Stomach (tissue), 19 donors: Measurements from ENCODE around the gene PSEN1. TPM values are rescaled to one million over a fixed set of nuclear protein-coding genes. Genes with fewer than 3 reads are reported as not detected.

Experiments used
- DNase-seq, 2 donors: peaks; one replicate each; pipeline versions ENCODE4 v3.0.0 to v3.0.0-alpha.2; 2013 to 2019
- H3K27ac ChIP-seq, 5 donors: fragments of 200-600 bp in 4 of 5; sonication (generic) in 4 of 5; one replicate each; pipeline ENCODE4 v1.5.1; 2013 to 2019; ENCODE audit warnings: mild to moderate bottlenecking in 1 of 5, moderate library complexity in 1 of 5
- H3K27me3 ChIP-seq, 3 donors: fragments of 200-600 bp; sonication (generic); one replicate each; pipeline ENCODE4 v1.5.1; 2017 to 2019; ENCODE audit warnings: mixed run types in 1 of 3
- H3K36me3 ChIP-seq, 4 donors: fragments of 200-600 bp; sonication (generic); 1 replicate in 3 of 4; 2 replicates in 1 of 4; pipeline ENCODE4 v1.5.1; 2016 to 2019
- H3K4me1 ChIP-seq, 4 donors: fragments of 200-600 bp; sonication (generic); one replicate each; pipeline ENCODE4 v1.5.1; 2016 to 2019
- H3K4me3 ChIP-seq, 4 donors: fragments of 200-600 bp; sonication (generic) in 3 of 4; one replicate each; pipeline ENCODE4 v1.5.1; 2016 to 2019; ENCODE audit warnings: mild to moderate bottlenecking in 1 of 4
- H3K9me3 ChIP-seq, 4 donors: fragments of 200-600 bp; sonication (generic); one replicate each; pipeline ENCODE4 v1.5.1; 2016 to 2019
- EP300 ChIP-seq: sonication (generic); formaldehyde crosslinking; IDR thresholded peaks from one replicate; pipeline ENCODE4 v1.6.1; 2017; ENCODE audit warnings: antibody characterized with exemption
- POLR2A ChIP-seq, 4 donors: fragments of 450-650 bp; IDR thresholded peaks; one replicate each; pipeline ENCODE4 v1.6.1; 2016; ENCODE audit warnings: antibody characterized with exemption in 4 of 4, control low read depth in 2 of 4, mild to moderate bottlenecking in 1 of 4, moderate library complexity in 1 of 4
- POLR2AphosphoS5 ChIP-seq, 3 donors: sonication (generic); formaldehyde crosslinking; IDR thresholded peaks; one replicate each; pipeline ENCODE4 v1.6.1; 2016; ENCODE audit warnings: antibody characterized with exemption in 3 of 3
- WGBS, 5 donors: extraction: QIAGEN DNeasy Blood & Tissue Kit in 3 of 5; methylation state at CpG; one replicate each; pipeline versions ENCODE4 v1.1.5 to v1.1.7; 2013 to 2018; 5-methylcytosine and 5-hydroxymethylcytosine counted together
- intact Hi-C: fragments of 100-400 bp; cut with DNase I; formaldehyde crosslinking; loops from one replicate; pipeline ENCODE4 v1.15.1; 2023; ENCODE audit warnings: low total_unique reads
- long read RNA-seq, 10 donors: transcript quantifications; one replicate each; lab custom pipeline, GENCODE V29; 2026
- polyA plus RNA-seq, 3 donors: library from polyadenylated mRNA; stranded (reverse); fragments of 200-250 nt; gene quantifications; one replicate each; pipeline ENCODE4 v1.2.3, GENCODE V29; 2013
- total RNA-seq, 5 donors: library from RNA; depleted of rRNA; stranded (reverse); fragments of >200 nt; gene quantifications; one replicate each; pipeline versions ENCODE4 v1.1.0 to v1.2.3, GENCODE V29; 2014 to 2016
- TF ChIP-seq, protein P1 (sequence below), 7 experiments: fragments of 450-650 bp in 4 of 7; fragments of 200-600 bp in 3 of 7; sonication (generic) in 3 of 7; IDR thresholded peaks; one replicate each; pipeline ENCODE4 v1.5.1; 2016 to 2019; ENCODE audit warnings: antibody characterized with exemption in 7 of 7, control low read depth in 2 of 7, mild to moderate bottlenecking in 1 of 7
- donor health status: healthy with polysubstance abuse.
- donor health status: Bipolar disorder and iron deficiency.
- donor health status: healthy.

Gene PSEN1
- total RNA-seq (10 to 100 TPM; 17.9 to 89.8 (median 36.4) TPM), polyA plus RNA-seq (10 to 100 TPM in 2 of 3 donors, 1 to 10 TPM in 1; 5.8 to 18.6 (median 11.8) TPM)
- long read RNA-seq, donor 1, full-length matches to known transcripts: 2 of 2 reads
- long read RNA-seq, donor 1, partial matches to known transcripts: 0 of 2 reads
- long read RNA-seq, donor 1, other reads (novel, unspliced or antisense): 0 of 2 reads
- long read RNA-seq, donor 2, full-length matches to known transcripts: 7 of 7 reads
- long read RNA-seq, donor 2, partial matches to known transcripts: 0 of 7 reads
- long read RNA-seq, donor 2, other reads (novel, unspliced or antisense): 0 of 7 reads
- long read RNA-seq, donor 3, full-length matches to known transcripts: 4 of 4 reads
- long read RNA-seq, donor 3, partial matches to known transcripts: 0 of 4 reads
- long read RNA-seq, donor 3, other reads (novel, unspliced or antisense): 0 of 4 reads
- long read RNA-seq, donor 4, full-length matches to known transcripts: 1 of 1 reads
- long read RNA-seq, donor 4, partial matches to known transcripts: 0 of 1 reads
- long read RNA-seq, donor 4, other reads (novel, unspliced or antisense): 0 of 1 reads
- long read RNA-seq, donor 5, transcript PSEN1-202 (12 exons, 2,776 nt): major isoform, 5 of 5 reads
- long read RNA-seq, donor 5, partial matches to known transcripts: 0 of 5 reads
- long read RNA-seq, donor 5, other reads (novel, unspliced or antisense): 0 of 5 reads
- long read RNA-seq, donor 6, full-length matches to known transcripts: 16 of 16 reads
- long read RNA-seq, donor 6, partial matches to known transcripts: 0 of 16 reads
- long read RNA-seq, donor 6, other reads (novel, unspliced or antisense): 0 of 16 reads
- long read RNA-seq, donor 7, full-length matches to known transcripts: 6 of 14 reads
- long read RNA-seq, donor 7, partial matches to known transcripts: 8 of 14 reads
- long read RNA-seq, donor 7, other reads (novel, unspliced or antisense): 0 of 14 reads
- long read RNA-seq, donor 8, partial matches to known transcripts: 5 of 9 reads
- long read RNA-seq, donor 8, other reads (novel, unspliced or antisense): 0 of 9 reads
- long read RNA-seq, donor 9, partial matches to known transcripts: 0 of 2 reads
- long read RNA-seq, donor 9, other reads (novel, unspliced or antisense): 0 of 2 reads
- long read RNA-seq, donor 10, full-length matches to known transcripts: 7 of 7 reads
- long read RNA-seq, donor 10, partial matches to known transcripts: 0 of 7 reads
- long read RNA-seq, donor 10, other reads (novel, unspliced or antisense): 0 of 7 reads

- 0 to 1% (median 0%) methylated on average over 43 to 71 of the region's 71 CpGs for WGBS, 5 donors
- peak; percentile 98 for DNase-seq
Measured at GRCh38 chr14:73136387-73137225, at the start of gene PSEN1. Gene PSEN1 (plus strand): TSS chr14:73136507. CDS start chr14:73148020, 11,513 bp downstream.

DNA sequence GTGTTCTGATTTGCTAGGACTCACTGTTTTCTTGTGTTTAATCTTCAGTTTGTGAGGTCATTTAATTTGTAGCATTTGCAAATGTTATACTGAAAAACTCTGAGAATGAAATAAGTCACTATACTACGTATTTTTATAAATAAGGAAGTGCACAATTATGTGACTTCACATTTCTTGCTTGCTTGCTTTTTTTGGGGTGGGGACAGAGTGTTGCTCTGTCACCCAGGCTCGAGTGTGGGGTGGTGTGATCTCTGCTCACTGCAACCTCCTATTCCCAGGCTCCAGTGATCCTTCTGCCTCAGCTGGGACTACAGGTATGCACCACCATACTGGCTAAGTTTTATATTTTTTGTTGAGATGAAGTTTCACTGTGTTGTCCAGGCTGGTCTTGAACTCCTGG, 45.3 kb upstream of the PSEN1 start:
- Histone ChIP-seq H3K36me3 (peaks cover 44 to 97% (median 89%) of the 10 kb centered on the region in 4 donors), H3K4me3 (no peak overlapping the region)
- TF ChIP-seq EP300 (no peak), POLR2AphosphoS5 (IDR thresholded peaks at IDR 0.05) (no peak), POLR2A (IDR thresholded peaks at IDR 0.05) (no peak)
- TF ChIP-seq, protein P1, sequence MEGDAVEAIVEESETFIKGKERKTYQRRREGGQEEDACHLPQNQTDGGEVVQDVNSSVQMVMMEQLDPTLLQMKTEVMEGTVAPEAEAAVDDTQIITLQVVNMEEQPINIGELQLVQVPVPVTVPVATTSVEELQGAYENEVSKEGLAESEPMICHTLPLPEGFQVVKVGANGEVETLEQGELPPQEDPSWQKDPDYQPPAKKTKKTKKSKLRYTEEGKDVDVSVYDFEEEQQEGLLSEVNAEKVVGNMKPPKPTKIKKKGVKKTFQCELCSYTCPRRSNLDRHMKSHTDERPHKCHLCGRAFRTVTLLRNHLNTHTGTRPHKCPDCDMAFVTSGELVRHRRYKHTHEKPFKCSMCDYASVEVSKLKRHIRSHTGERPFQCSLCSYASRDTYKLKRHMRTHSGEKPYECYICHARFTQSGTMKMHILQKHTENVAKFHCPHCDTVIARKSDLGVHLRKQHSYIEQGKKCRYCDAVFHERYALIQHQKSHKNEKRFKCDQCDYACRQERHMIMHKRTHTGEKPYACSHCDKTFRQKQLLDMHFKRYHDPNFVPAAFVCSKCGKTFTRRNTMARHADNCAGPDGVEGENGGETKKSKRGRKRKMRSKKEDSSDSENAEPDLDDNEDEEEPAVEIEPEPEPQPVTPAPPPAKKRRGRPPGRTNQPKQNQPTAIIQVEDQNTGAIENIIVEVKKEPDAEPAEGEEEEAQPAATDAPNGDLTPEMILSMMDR (IDR thresholded peaks at IDR 0.05): no peak

More at GRCh38 chr14:73136387-73137225, at the start of gene PSEN1:
- peaks cover 0 to 7% (median 3%) of the 10 kb centered on the region in 4 donors for H3K9me3 ChIP-seq
- peak within 1 kb of the TSS; percentile 93 to 99 (median 98) for H3K27ac ChIP-seq
- H3K4me1 ChIP-seq: peaks cover 10 to 42% (median 31%) of the 10 kb centered on the region in 4 donors
- TF ChIP-seq POLR2A (IDR thresholded peaks at IDR 0.05): peak in 2 of 4 donors; percentile 43 to 77
- TF ChIP-seq POLR2AphosphoS5 (IDR thresholded peaks at IDR 0.05): peak; percentile 89 to 97 (median 95)
- TF ChIP-seq, protein P1 (IDR thresholded peaks at IDR 0.05): no peak
- no peak for TF ChIP-seq EP300
- intact Hi-C loops: no loop called here
- H3K27me3 ChIP-seq: no peaks in the 10 kb centered on the region
- no peaks in the 10 kb centered on the region for H3K36me3 ChIP-seq
- H3K4me3 ChIP-seq: peak within 1 kb of the TSS; percentile 71 to 80 (median 76)

DNA sequence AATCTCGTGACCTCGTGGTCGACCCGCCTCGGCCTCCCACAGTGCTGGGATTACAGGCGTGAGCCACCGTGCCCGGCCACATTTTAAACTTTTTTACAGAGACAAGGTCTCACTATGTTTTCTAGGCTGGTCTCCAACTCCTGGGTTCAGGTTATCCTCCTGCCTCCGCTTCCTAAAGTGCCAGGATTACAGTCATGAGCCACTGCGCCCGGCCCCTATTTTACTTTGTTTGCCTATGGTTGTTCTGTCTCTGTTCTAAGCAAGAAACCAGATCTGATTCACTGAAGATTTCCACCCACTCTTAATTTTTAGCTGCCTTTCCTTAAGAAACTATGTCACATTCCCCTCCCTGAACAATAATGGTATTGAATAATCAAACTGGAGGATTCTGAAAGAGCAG, 38.9 kb upstream of the PSEN1 start:
- H3K27me3 ChIP-seq: no peaks in the 10 kb centered on the region
- H3K36me3 ChIP-seq: peaks cover 26 to 98% (median 93%) of the 10 kb centered on the region in 4 donors
- intact Hi-C loops: no loop called here
- no peak for DNase-seq
- no peak overlapping the region for H3K4me3 ChIP-seq
- TF ChIP-seq, protein P1 (IDR thresholded peaks at IDR 0.05): no peak
- TF ChIP-seq POLR2A (IDR thresholded peaks at IDR 0.05) (no peak), POLR2AphosphoS5 (IDR thresholded peaks at IDR 0.05) (no peak), EP300 (no peak)
- H3K27ac ChIP-seq: no peak overlapping the region
- no peaks in the 10 kb centered on the region for H3K9me3 ChIP-seq
- 92 to 99% (median 97%) methylated on average over 11 of the region's 11 CpGs for WGBS, 5 donors
- no peaks in the 10 kb centered on the region for H3K4me1 ChIP-seq

More for the DNA sequence above, 45.3 kb upstream of the PSEN1 start:
- H3K9me3 ChIP-seq: no peaks in the 10 kb centered on the region
- no peak overlapping the region for H3K27ac ChIP-seq
- H3K27me3 ChIP-seq: no peaks in the 10 kb centered on the region
- H3K4me1 ChIP-seq: peaks cover 0 to 14% (median 8%) of the 10 kb centered on the region in 4 donors
- intact Hi-C loops: no loop called here
- WGBS, 5 donors: 81 to 91% (median 88%) methylated on average over 2 of the region's 2 CpGs
- DNase-seq: no peak
